Stomach (tissue), 9 donors: ENCODE data around the gene MAST4. TPM values are rescaled to one million over a fixed set of nuclear protein-coding genes. Genes with fewer than 3 reads are reported as not detected.

ENCODE experiments used
- DNase-seq, 2 donors: peaks; one replicate each; pipeline versions ENCODE4 v3.0.0 to v3.0.0-alpha.2; 2013 to 2019
- H3K27ac ChIP-seq, 5 donors: fragments of 200-600 bp in 4 of 5; sonication (generic) in 4 of 5; one replicate each; pipeline ENCODE4 v1.5.1; 2013 to 2019; ENCODE audit warnings: mild to moderate bottlenecking in 1 of 5, moderate library complexity in 1 of 5
- H3K27me3 ChIP-seq, 3 donors: fragments of 200-600 bp; sonication (generic); one replicate each; pipeline ENCODE4 v1.5.1; 2017 to 2019; ENCODE audit warnings: mixed run types in 1 of 3
- H3K36me3 ChIP-seq, 4 donors: fragments of 200-600 bp; sonication (generic); 1 replicate in 3 of 4; 2 replicates in 1 of 4; pipeline ENCODE4 v1.5.1; 2016 to 2019
- H3K4me1 ChIP-seq, 4 donors: fragments of 200-600 bp; sonication (generic); one replicate each; pipeline ENCODE4 v1.5.1; 2016 to 2019
- H3K4me3 ChIP-seq, 4 donors: fragments of 200-600 bp; sonication (generic) in 3 of 4; one replicate each; pipeline ENCODE4 v1.5.1; 2016 to 2019; ENCODE audit warnings: mild to moderate bottlenecking in 1 of 4
- H3K9me3 ChIP-seq, 4 donors: fragments of 200-600 bp; sonication (generic); one replicate each; pipeline ENCODE4 v1.5.1; 2016 to 2019
- EP300 ChIP-seq: sonication (generic); formaldehyde crosslinking; IDR thresholded peaks from one replicate; pipeline ENCODE4 v1.6.1; 2017; ENCODE audit warnings: antibody characterized with exemption
- POLR2A ChIP-seq, 4 donors: fragments of 450-650 bp; IDR thresholded peaks; one replicate each; pipeline ENCODE4 v1.6.1; 2016; ENCODE audit warnings: antibody characterized with exemption in 4 of 4, control low read depth in 2 of 4, mild to moderate bottlenecking in 1 of 4, moderate library complexity in 1 of 4
- POLR2AphosphoS5 ChIP-seq, 3 donors: sonication (generic); formaldehyde crosslinking; IDR thresholded peaks; one replicate each; pipeline ENCODE4 v1.6.1; 2016; ENCODE audit warnings: antibody characterized with exemption in 3 of 3
- WGBS, 5 donors: extraction: QIAGEN DNeasy Blood & Tissue Kit in 3 of 5; methylation state at CpG; one replicate each; pipeline versions ENCODE4 v1.1.5 to v1.1.7; 2013 to 2018; 5-methylcytosine and 5-hydroxymethylcytosine counted together
- intact Hi-C: fragments of 100-400 bp; cut with DNase I; formaldehyde crosslinking; loops from one replicate; pipeline ENCODE4 v1.15.1; 2023; ENCODE audit warnings: low total_unique reads
- polyA plus RNA-seq, 3 donors: library from polyadenylated mRNA; stranded (reverse); fragments of 200-250 nt; gene quantifications; one replicate each; pipeline ENCODE4 v1.2.3, GENCODE V29; 2013
- total RNA-seq, 5 donors: library from RNA; depleted of rRNA; stranded (reverse); fragments of >200 nt; gene quantifications; one replicate each; pipeline versions ENCODE4 v1.1.0 to v1.2.3, GENCODE V29; 2014 to 2016
- TF ChIP-seq, protein P1 (sequence below), 7 experiments: fragments of 450-650 bp in 4 of 7; fragments of 200-600 bp in 3 of 7; sonication (generic) in 3 of 7; IDR thresholded peaks; one replicate each; pipeline ENCODE4 v1.5.1; 2016 to 2019; ENCODE audit warnings: antibody characterized with exemption in 7 of 7, control low read depth in 2 of 7, mild to moderate bottlenecking in 1 of 7
- donor health status: healthy with polysubstance abuse.
- donor health status: Bipolar disorder and iron deficiency.
- donor health status: healthy.

The MAST4 gene
- total and polyA plus RNA-seq, 8 donors = 1.5 to 52.5 (median 32.1) TPM

DNA sequence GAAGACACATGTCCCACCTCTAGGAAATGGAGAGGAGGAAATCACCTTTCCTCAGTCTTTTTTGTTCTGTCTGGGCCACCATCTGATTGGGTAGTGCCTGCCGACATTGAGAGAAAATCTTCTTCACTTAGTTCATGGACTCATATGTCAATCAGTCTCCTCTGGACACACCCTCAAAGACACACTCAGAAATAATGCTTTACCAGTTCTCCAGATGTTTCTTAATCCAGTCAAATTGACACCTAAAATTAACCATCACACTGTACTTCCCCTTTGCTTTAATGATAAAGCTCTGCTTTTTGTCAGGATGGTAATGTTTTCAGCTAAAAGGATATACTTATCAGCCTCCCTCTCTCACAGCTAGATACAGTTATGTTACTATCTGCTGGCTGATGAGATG lies 333.1 kb downstream of the MAST4 start:
- no peak overlapping the region for H3K4me3 ChIP-seq
- no peak for DNase-seq
- no peaks in the 10 kb centered on the region for H3K27me3 ChIP-seq
- no peaks in the 10 kb centered on the region for H3K36me3 ChIP-seq
- no peak for TF ChIP-seq POLR2AphosphoS5 (IDR thresholded peaks at IDR 0.05)
- TF ChIP-seq EP300 = no peak
- no peak for TF ChIP-seq POLR2A (IDR thresholded peaks at IDR 0.05)
- TF ChIP-seq, protein P1, sequence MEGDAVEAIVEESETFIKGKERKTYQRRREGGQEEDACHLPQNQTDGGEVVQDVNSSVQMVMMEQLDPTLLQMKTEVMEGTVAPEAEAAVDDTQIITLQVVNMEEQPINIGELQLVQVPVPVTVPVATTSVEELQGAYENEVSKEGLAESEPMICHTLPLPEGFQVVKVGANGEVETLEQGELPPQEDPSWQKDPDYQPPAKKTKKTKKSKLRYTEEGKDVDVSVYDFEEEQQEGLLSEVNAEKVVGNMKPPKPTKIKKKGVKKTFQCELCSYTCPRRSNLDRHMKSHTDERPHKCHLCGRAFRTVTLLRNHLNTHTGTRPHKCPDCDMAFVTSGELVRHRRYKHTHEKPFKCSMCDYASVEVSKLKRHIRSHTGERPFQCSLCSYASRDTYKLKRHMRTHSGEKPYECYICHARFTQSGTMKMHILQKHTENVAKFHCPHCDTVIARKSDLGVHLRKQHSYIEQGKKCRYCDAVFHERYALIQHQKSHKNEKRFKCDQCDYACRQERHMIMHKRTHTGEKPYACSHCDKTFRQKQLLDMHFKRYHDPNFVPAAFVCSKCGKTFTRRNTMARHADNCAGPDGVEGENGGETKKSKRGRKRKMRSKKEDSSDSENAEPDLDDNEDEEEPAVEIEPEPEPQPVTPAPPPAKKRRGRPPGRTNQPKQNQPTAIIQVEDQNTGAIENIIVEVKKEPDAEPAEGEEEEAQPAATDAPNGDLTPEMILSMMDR (IDR thresholded peaks at IDR 0.05) = no peak
- H3K9me3 ChIP-seq = no peaks in the 10 kb centered on the region
- WGBS, 5 donors = 81 to 97% (median 90%) methylated on average over 1 of the region's 1 CpG
- intact Hi-C loops = no loop called here
- H3K27ac ChIP-seq = no peak overlapping the region
- H3K4me1 ChIP-seq = no peaks in the 10 kb centered on the region

DNA sequence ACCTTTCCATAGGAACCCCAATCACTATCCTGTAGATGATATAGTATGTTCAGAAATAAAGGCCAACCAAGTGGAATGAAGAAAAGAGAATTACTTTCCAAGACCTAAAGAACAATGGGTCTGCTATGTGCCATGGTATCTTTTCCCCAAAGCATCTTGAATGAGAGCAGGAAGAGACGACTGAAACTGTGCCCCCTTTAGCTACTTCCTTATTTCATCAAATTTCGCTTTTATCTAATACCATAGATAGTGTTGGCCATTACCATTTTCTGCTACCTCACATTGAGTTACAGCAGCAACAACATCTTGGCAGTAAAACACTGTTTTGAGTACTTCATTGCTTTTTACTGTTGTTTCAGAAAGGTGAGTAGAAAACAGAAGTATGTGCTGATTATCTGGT lies 333.8 kb downstream of the MAST4 start:
- no peak overlapping the region for H3K4me3 ChIP-seq
- no peak for TF ChIP-seq EP300
- TF ChIP-seq, protein P1 (IDR thresholded peaks at IDR 0.05) = no peak
- H3K9me3 ChIP-seq = no peaks in the 10 kb centered on the region
- no peak for DNase-seq
- no peaks in the 10 kb centered on the region for H3K27me3 ChIP-seq
- H3K36me3 ChIP-seq = no peaks in the 10 kb centered on the region
- intact Hi-C loops = no loop called here
- no peak overlapping the region for H3K27ac ChIP-seq
- H3K4me1 ChIP-seq = no peaks in the 10 kb centered on the region
- 80 to 91% (median 82%) methylated on average over 2 of the region's 2 CpGs for WGBS, 5 donors

DNA sequence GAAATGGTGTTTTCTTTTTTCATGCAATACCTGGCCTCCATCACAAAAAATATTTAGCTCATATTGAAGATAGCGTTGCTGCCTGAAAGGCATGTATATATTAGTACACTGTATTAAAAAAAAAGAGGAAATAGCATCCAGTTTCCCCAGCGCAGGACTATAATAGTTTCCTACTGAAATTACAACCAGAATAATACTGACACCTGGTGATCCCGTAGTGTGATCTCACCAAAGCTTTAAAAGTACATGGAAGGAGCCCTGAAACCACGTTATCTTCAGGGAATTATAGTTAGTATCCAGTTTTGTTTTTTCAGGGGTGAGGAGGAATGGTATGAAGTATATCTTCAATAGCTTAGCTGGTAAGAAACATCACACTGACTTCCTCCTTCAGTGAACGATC lies 335.5 kb downstream of the MAST4 start:
- Histone ChIP-seq H3K4me1 (no peaks in the 10 kb centered on the region), H3K36me3 (no peaks in the 10 kb centered on the region), H3K27me3 (no peaks in the 10 kb centered on the region), H3K4me3 (no peak overlapping the region), H3K27ac (no peak overlapping the region), H3K9me3 (no peaks in the 10 kb centered on the region)
- WGBS, 5 donors = 61 to 84% (median 79%) methylated on average over 5 of the region's 5 CpGs
- intact Hi-C loops = no loop called here
- no peak for DNase-seq
- TF ChIP-seq EP300 (no peak), POLR2AphosphoS5 (IDR thresholded peaks at IDR 0.05) (no peak)
- TF ChIP-seq, protein P1 (IDR thresholded peaks at IDR 0.05) = no peak

DNA sequence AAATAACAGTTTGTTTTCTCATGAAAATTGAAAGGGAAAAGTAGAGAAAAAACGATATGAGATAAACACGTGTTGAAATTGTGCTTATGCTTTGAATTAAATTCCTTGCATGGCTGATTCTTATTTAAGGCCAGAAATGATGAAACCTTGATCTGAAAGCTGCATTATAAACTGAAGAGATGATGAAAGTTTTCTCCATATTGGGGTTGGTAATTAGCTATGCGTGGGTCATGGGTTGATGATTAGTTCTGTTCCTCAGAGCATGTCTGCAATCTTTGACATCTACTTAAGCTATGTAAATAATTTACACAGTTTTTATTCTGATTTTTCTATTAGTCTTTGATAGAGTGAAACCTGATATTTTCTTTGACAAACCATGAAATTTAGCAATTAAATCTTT lies 336.3 kb downstream of the MAST4 start:
- 74 to 86% (median 81%) methylated on average over 3 of the region's 3 CpGs for WGBS, 5 donors
- Histone ChIP-seq H3K36me3 (no peaks in the 10 kb centered on the region), H3K4me3 (no peak overlapping the region), H3K27me3 (no peaks in the 10 kb centered on the region), H3K9me3 (no peaks in the 10 kb centered on the region), H3K27ac (no peak overlapping the region), H3K4me1 (no peaks in the 10 kb centered on the region)
- no peak for DNase-seq
- TF ChIP-seq POLR2AphosphoS5 (IDR thresholded peaks at IDR 0.05) = no peak
- no peak for TF ChIP-seq POLR2A (IDR thresholded peaks at IDR 0.05)
- no peak for TF ChIP-seq EP300
- TF ChIP-seq, protein P1 (IDR thresholded peaks at IDR 0.05) = no peak
- intact Hi-C loops = no loop called here
